Hepatocyte (in vitro differentiated cells): ENCODE measurements around the gene SCPEP1.

Experiments
- CTCF ChIP-seq: fragments of 200-600 bp; sonication (generic); IDR thresholded peaks from 2 replicates; pipeline ENCODE4 v1.5.1; 2016; ENCODE audit warnings: antibody characterized with exemption, mild to moderate bottlenecking; ENCODE audit not compliant: poor library complexity
- EZH2 ChIP-seq: fragments of 200-600 bp; sonication (generic); IDR thresholded peaks from 2 replicates; pipeline ENCODE4 v1.6.1; 2016; ENCODE audit warnings: antibody characterized with exemption, mild to moderate bottlenecking, borderline replicate concordance
- EZH2phosphoT487 ChIP-seq: fragments of 200-600 bp; sonication (generic); IDR thresholded peaks from one replicate; pipeline ENCODE4 v1.6.1; 2018; ENCODE audit warnings: antibody characterized with exemption, mild to moderate bottlenecking, low read depth, moderate library complexity; ENCODE audit not compliant: unreplicated experiment, severe bottlenecking

GRCh38 chr17:56982312-56982711 lies 4.4 kb downstream of the SCPEP1 start:
- TF ChIP-seq EZH2 (no peak), CTCF (no peak), EZH2phosphoT487 (no peak)
